Mesenteric fat pad (tissue), 1 donor: Measurements from ENCODE around the gene REEP2. TPM values are rescaled to one million over a fixed set of nuclear protein-coding genes. Genes with fewer than 3 reads are reported as not detected.
"Not testable (repeated sequence)": the region's sequence is repeated elsewhere in the genome, so short reads cannot be mapped to it uniquely, and the experiment has no call there.

Source experiments
- DNase-seq: peaks from one replicate; pipeline ENCODE4 v3.0.0-alpha.2; 2020; ENCODE audit warnings: low spot score
- total RNA-seq: library from RNA; stranded (reverse); fragmentation: NEBNext Ultra II Directional; extraction: Animal tissue kit (Norgen Biotek cat#: 25700); gene quantifications from one replicate; pipeline ENCODE4 v1.2.1, GENCODE V29; 2021
- donor health status: DM: yes; HTN: yes; CAD: no.

The REEP2 gene
- total RNA-seq, 1 donor from 2014 or later = 2.6 TPM

DNA sequence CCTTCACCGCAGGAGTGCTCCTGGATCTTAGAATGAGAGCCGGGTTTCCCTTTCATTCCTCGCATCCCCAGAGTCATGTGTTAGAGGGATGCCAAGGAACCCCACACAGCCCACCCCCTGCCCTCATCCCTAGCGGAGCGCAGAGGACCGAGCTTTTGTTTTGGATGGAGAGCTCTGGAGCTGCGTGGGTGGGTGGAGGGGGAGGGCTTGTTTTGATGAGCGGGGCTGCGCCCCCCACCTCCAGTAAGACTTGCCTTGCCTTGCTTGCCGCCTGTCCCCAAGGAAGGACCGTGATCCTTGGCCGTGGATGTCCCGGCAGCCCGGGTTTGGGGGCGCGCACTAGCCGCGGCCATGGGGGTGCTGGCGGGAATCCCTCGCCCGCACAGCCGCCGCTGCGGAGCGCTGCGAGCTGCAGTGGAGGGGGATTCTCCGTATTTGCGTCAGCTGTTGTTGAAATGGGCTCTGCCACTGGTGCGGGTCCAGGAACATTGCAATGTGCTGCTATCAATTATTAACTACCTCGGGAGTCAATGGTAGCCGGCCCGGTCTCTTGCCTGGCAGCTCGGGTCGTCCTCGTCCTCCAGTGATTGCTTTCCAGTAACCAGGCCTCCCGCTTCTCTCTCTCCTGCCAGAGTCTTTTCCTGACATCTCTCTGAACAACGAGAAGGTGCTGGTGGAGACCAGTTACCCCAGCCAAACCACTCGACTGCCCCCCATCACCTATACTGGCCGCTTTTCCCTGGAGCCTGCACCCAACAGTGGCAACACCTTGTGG, 27.5 kb downstream of the REEP2 start:
- no peak for DNase-seq

DNA sequence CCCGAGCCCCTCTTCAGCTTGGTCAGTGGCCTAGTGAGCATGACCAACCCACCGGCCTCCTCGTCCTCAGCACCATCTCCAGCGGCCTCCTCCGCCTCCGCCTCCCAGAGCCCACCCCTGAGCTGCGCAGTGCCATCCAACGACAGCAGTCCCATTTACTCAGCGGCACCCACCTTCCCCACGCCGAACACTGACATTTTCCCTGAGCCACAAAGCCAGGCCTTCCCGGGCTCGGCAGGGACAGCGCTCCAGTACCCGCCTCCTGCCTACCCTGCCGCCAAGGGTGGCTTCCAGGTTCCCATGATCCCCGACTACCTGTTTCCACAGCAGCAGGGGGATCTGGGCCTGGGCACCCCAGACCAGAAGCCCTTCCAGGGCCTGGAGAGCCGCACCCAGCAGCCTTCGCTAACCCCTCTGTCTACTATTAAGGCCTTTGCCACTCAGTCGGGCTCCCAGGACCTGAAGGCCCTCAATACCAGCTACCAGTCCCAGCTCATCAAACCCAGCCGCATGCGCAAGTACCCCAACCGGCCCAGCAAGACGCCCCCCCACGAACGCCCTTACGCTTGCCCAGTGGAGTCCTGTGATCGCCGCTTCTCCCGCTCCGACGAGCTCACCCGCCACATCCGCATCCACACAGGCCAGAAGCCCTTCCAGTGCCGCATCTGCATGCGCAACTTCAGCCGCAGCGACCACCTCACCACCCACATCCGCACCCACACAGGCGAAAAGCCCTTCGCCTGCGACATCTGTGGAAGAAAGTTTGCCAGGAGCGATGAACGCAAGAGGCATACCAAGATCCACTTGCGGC, 28.2 kb downstream of the REEP2 start:
- no peak for DNase-seq

DNA sequence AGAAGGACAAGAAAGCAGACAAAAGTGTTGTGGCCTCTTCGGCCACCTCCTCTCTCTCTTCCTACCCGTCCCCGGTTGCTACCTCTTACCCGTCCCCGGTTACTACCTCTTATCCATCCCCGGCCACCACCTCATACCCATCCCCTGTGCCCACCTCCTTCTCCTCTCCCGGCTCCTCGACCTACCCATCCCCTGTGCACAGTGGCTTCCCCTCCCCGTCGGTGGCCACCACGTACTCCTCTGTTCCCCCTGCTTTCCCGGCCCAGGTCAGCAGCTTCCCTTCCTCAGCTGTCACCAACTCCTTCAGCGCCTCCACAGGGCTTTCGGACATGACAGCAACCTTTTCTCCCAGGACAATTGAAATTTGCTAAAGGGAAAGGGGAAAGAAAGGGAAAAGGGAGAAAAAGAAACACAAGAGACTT, 28.9 kb downstream of the REEP2 start:
- DNase-seq = no peak

DNA sequence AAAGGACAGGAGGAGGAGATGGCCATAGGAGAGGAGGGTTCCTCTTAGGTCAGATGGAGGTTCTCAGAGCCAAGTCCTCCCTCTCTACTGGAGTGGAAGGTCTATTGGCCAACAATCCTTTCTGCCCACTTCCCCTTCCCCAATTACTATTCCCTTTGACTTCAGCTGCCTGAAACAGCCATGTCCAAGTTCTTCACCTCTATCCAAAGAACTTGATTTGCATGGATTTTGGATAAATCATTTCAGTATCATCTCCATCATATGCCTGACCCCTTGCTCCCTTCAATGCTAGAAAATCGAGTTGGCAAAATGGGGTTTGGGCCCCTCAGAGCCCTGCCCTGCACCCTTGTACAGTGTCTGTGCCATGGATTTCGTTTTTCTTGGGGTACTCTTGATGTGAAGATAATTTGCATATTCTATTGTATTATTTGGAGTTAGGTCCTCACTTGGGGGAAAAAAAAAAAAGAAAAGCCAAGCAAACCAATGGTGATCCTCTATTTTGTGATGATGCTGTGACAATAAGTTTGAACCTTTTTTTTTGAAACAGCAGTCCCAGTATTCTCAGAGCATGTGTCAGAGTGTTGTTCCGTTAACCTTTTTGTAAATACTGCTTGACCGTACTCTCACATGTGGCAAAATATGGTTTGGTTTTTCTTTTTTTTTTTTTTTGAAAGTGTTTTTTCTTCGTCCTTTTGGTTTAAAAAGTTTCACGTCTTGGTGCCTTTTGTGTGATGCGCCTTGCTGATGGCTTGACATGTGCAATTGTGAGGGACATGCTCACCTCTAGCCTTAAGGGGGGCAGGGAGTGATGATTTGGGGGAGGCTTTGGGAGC, 29.5 kb downstream of the REEP2 start:
- DNase-seq = no peak

DNA sequence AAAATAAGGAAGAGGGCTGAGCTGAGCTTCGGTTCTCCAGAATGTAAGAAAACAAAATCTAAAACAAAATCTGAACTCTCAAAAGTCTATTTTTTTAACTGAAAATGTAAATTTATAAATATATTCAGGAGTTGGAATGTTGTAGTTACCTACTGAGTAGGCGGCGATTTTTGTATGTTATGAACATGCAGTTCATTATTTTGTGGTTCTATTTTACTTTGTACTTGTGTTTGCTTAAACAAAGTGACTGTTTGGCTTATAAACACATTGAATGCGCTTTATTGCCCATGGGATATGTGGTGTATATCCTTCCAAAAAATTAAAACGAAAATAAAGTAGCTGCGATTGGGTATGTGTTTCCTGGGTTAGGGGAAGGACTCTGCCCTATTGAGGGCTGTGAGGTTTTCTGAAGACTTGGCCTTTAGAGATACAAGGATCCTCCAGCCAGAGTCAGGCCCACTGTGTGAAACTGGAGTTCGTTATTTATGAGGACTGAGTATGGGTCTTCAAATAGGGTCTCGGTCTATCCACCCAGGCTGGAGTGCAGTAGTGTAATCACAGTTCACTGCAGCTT, 30.2 kb downstream of the REEP2 start:
- no peak for DNase-seq

DNA sequence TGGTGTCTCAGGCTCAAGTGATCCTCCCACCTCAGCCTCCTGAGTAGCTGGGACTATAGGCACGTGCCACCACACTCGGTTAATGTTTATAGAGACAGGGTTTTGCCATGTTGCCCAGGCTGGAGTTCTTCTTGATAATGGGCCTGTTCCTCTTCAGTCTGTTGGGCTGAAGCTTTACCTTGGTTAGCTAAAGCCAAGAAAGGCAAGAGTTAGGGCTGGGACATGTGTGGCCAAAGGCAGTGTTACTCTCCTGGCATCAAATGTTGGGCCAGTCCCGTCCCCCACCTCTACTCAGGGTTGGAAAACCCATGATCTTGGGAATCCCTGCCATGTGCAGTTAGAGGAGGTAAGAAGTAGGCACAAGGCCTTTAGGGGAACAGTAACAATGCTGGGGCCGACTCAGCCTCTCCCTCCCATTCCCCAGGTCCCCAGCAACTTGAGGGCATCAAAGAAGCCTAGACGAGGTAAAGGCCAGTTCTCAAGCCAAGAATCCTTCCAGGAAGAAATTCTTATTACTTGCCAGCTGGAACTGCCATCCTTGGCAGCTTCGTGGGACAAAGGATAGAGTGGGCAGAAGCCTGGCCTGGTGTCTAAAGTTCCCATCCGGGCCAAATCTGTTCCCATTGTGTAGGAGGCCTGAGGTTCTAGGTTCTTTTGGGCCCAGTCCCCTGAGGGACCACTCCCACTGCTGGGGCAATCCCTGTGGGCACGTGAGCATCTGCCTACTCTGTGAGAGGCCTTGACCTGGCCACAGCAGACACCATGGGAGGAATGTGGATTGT, 30.9 kb downstream of the REEP2 start:
- DNase-seq = no peak

DNA sequence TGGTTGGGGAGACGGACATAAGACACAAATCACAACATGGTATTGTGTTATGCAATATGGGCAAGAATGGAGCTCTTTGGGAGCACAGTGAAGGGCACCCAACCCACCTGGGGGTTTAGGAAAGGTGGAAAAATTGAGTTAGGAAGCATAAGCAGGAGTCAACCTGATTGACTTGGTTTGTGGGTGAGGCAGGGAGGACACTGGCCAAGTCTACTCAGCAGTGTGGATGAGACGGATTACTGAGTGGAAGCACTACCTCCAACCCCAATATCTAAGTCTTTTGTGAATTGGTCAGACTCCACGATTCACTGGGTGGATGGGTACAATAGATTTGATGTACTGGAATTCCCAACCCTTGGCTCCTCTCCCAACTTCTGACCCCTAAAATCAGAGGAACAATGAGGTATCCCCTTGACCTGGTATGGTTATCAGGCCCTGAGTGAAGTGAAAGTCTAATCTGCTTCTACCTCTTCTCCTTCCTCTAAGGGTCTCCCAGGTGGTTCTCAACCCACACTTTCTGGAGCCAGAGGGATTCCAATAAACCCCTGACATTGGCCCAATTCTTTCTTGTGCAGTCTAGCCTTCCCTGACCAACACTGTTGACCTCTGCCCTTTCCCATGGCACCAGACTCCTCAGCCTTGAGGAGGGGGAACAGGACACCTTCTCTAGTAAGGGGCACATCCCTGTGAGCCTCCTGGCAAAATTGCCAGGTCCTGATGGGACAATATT, 31.6 kb downstream of the REEP2 start:
- DNase-seq = no peak

DNA sequence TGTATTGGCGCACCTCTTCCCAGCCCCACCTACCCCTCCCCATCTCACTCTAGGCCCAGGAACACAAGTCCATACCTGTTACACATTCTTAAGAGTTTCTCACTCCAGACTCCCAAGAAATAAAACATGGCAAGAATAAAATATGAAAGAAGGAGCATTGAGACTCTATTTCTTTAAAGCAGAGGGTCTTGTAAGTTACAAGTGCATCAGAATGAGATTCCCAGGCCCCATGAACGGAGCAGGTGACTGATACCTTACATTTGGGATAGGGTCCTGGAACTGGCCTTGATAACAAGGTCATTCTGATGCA, 32.1 kb downstream of the REEP2 start:
- DNase-seq = no peak

DNA sequence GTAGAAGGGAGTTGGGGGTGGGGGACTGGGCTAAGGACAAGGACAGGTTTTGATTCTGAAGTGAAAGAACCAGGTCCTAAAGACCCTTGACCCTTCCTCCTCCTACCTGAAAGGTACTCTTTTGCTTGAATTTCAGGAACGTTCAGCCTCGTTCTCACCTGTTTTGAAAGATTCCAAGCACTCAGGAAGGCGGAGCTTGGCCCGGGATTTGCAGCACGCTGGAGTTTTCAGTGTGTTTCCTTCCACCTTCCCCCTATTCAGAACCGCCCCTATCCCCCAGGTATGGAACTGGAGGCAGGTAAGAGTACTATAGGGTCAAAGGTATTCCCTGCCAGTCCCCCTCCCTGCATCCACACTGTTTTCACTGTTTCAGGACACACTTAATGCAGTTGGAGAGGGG, 33.5 kb downstream of the REEP2 start:
- no peak for DNase-seq

DNA sequence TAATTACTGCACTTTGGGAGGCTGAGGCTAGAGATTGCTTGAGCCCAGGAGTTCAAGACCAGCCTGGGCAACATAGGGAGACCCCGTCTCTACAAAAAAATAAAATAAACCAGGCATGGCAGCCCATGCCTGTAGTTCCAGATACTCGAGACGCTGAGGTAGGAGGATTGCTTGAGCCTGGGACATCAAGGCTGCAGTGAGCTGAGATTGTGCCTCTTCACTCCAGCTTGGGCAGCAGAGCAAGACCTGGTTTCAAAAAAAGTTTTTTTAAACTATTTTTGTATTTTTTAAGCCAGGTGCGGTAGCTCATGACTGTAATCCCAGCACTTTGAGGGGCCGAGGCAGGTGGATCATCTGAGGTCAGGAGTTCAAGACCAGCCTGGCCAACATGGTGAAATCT, 34.3 kb downstream of the REEP2 start:
- not testable (repeated sequence) for DNase-seq

DNA sequence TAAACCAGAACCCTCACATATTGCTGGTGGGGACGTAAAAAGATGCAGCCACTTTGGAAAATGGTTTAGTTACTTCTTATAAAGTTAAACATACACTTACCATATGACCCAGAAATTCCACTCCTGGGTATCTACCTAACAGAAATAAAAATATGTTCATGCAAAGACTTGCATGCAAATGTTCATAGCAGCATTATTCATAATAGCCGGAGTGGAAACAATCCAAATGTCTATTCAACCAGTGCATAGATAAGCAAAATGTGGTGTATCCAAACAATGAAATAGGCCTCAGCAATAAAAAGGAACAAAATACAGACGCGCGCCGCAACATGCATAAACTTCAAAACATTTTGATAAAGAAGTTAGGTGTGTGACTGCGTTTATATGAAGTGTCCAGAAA, 38.1 kb downstream of the REEP2 start:
- DNase-seq = no peak

DNA sequence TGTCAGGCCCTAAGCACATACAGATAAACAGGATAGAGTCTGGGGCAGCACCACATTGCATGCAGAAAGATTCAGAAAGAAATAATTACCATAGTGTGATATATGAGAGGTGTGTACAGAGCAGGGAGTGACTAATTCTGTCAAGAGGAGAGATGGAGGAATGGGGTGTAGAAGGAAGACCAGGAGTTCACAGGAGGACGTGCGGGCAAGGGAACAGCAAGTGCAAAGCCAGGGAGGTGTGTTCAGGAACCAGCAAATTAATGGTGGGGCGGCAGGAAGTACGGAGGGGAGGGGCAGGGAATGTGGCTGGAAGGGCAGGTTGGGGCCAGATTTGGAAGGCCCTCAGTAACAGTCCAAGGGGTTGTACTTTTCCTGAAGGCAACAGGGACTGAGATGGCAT, 43.8 kb downstream of the REEP2 start:
- no peak for DNase-seq

DNA sequence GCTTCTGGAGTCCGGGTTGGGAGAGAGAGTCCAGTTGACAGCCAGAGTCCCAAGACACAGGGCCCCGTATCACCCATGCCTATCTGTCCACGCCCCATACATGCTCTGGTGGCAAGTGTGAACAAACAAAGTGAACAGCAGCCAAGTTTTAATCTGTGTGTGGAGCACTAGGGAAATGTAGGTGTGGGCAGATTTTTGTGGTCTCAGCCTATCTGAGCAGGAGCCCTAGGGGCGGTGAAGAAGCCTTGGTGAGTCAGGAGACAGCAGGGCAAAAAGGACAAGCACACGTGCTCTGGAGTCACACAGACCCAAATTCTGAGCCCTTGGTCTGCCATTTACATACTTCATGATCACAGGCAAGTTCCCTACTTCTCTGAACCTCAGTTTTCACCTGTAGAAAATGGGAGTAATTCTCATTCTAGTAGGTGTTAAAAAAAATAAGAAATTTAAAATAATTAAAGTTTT, 49.7 kb downstream of the REEP2 start:
- no peak for DNase-seq

DNA sequence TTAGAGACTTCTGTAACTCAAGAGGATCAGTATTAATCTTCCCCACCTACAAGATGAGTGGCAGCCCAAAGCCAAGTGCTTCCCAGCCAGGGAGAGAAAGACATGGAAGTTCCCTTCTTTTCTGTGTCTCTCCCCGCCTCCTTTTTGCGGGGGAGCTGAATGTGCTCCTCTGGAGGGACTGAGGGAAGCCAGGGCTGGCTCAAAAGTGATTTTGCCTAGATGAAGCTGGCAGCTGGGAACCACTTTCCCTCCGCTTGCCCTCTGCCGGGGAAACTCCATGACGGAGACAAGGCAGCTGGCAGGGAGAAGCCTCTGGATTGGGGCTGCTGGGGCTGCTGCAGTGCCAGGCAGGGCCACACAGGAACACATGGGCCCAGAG, 50.8 kb downstream of the REEP2 start:
- no peak for DNase-seq

DNA sequence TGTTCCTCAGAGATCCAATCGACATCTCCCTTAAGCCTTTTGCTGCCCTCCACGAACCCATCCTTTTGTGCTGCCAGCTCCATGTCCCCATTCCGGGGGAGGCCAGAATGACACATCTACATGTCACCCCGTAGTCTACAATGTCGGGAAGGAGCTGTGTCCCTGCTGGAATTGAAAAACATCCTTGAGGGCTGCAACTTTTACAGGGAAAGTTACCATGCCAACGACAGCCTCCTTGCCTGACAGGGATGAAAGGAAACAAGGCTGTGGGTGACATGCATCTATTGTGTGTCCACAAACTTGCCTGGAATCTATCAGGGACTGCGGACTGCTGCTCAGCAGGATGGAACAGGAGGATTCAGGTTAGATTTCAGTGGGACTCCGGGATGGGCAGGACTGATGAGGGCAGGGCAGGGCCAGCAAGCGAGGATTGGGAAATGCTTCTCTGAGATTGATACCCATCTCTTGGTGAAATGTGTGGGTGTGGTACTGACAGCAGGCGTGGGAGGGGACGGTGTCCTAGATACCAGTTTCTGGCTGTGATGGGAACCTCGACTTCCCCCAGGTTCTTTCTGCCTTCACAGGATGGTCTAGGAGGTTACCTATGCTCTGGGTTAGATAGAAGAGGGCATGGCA, 51.9 kb downstream of the REEP2 start:
- DNase-seq = peak; percentile 45

DNA sequence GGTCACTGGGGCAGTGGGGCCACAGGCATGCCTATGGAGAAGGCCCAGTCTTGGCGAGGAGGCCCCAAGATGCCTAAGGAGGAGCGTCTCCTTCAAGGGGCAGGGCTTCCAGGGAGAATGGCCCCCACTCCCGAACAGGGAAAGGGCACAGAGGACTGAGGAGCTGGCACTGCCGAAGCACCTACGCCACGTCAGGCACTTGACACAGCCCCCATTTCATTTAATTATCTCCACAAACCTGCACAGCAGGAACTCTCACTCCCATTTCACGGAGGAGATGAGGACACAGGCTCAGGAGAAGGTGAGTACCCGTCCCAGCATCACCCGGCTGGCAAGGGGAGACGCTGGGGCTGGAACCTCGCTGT, 52.4 kb downstream of the REEP2 start:
- peak; percentile 59 for DNase-seq

DNA sequence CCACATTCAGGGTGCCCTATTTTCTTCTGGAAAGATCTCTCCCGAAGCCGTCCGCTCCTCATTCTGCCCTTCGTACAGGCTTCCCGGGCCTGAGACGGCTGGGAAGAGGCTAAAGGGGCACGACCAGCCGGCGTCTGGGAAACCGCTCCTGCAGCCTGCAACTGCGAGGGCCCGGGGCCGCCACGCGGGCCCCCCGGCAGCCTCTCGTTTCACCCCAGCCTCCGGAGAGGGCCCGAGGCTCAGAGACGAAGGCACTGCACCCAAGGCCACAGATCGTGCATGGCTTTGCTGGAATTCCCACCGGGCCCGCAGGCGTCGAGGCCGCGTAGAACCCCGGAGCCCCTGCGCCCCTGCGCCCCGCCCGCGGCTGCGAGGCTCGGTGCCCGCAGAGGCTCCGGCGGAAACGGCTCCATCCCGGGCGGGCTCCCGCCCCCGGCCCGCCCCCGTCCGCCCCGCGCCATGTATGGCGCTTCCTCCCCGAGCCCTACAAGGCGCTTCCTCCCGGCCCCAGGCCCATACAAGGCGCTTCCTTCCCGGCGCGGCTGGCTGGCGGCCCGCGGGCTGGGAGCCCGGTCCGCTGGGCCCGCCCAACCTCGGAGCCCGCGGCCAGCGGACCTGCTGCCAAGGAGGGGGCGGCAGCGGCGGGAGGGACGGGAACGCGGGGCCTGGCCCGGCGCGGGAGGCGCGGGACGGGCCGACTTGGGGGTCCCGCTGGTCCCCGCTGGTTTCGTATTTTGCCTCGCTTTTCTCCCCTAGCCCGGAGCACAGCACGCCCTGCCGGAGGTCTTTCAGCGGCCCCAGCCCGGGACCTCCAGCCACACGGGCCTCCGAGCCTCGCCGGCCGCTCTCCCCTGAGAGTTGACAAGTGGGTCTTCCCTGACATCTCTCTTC, 53.1 kb downstream of the REEP2 start:
- DNase-seq = peak; percentile 98

DNA sequence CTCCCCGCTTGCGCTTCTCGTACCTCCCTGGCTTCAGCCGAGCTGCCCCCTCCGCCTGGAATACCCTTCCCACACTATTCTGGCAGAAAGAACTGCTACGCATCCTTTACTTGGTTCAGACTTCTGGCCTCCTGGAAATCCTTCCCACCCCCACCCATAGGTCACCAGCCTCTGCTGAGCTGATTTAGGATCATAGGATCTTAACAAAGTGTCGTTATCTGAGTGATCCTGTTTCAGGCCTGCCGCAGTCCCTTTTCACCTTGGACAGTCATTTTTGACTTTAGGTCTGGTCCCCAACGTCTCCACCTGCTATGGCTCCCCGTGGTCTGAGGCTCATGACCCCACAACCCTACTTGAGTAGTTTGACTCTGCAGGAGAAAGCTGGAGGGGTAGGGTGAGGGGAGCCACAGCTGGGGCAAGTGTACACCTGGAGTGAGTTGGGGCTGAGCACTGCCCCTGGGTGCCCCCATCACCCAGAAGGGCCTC, 53.7 kb downstream of the REEP2 start:
- no peak for DNase-seq
